HCT116 (cell line): Measurements from ENCODE around the gene SH3PXD2A. TPM values are rescaled to one million over a fixed set of nuclear protein-coding genes. Genes with fewer than 3 reads are reported as not detected.

Source experiments
- ATAC-seq: fragments of 200-7000 bp; cut with Tn5 transposase; 2 replicates; pipeline ENCODE4 v1.9.1; 2020; ENCODE audit warnings: mild to moderate bottlenecking, moderate library complexity
- BruUV-seq: library from RNA; stranded (reverse); fragments of 400-500 nt; replicated peaks from 2 replicates; lab custom pipeline; 2021; lab: Mats Ljungman, UMichigan
- CTCF ChIA-PET: fragments of 300-600 bp; sonication (Branson Sonifier 250); formaldehyde crosslinking; loops from one replicate; lab custom pipeline; 2021; ENCODE audit warnings: antibody characterized with exemption; lab: Charles Lee
- POLR2A ChIA-PET: fragments of 300-600, 350-600 bp; sonication (Branson Sonifier 250); formaldehyde crosslinking; loops from one replicate; lab custom pipeline; 2021; ENCODE audit warnings: antibody characterized with exemption; lab: Charles Lee
- RAD21 ChIA-PET, 2 experiments: fragments of 300-600 bp; sonication (Branson Sonifier 250); formaldehyde crosslinking; loops; one replicate each; lab custom pipeline; 2023; ENCODE audit warnings: low total read pairs in 2 of 2; ENCODE audit not compliant: uncharacterized antibody in 2 of 2, unreplicated experiment in 2 of 2, low non-redundant PET in 1 of 2; lab: Charles Lee
- DNase-seq: peaks from one replicate; pipeline ENCODE4 v3.0.0-alpha.2; 2010; ENCODE audit warnings: low read depth, low spot score
- H2AFZ ChIP-seq: fragments of 200-600 bp; shearing (Covaris generic), sonication (generic); 2 replicates; pipeline ENCODE4 v1.6.1; 2017; ENCODE audit warnings: low read depth, mixed run types, mixed read lengths, antibody characterized with exemption, low read length; ENCODE audit not compliant: poor library complexity, severe bottlenecking
- H3K27ac ChIP-seq: 2 replicates; pipeline ENCODE4 v1.5.1; 2012; ENCODE audit warnings: low read depth, low read length
- H3K27me3 ChIP-seq: fragments of 200-600 bp; sonication (generic); 2 replicates; pipeline ENCODE4 v1.6.1; 2016; ENCODE audit warnings: mixed run types, low read length, mixed read lengths; ENCODE audit not compliant: insufficient read depth
- H3K36me3 ChIP-seq, 2 experiments: fragments of 200-500 bp in 1 of 2; fragments of 200-600 bp in 1 of 2; sonication (Bioruptor generic) in 1 of 2; sonication (generic) in 1 of 2; 2 replicates each; pipeline versions ENCODE4 v1.5.1 to v1.6.1; 2014 to 2016; ENCODE audit warnings: low read length in 2 of 2, inconsistent platforms in 1 of 2, mixed read lengths in 1 of 2, mixed run types in 1 of 2; ENCODE audit not compliant: insufficient read depth in 2 of 2, control insufficient read depth in 1 of 2
- H3K4me1 ChIP-seq, 2 experiments: fragments of 200-600 bp in 1 of 2; sonication (generic) in 1 of 2; 2 replicates each; pipeline versions ENCODE4 v1.5.1 to v1.6.1; 2012 to 2017; ENCODE audit warnings: low read length in 2 of 2, inconsistent platforms in 1 of 2, mild to moderate bottlenecking in 1 of 2, mixed read lengths in 1 of 2, mixed run types in 1 of 2, moderate library complexity in 1 of 2; ENCODE audit not compliant: insufficient read depth in 2 of 2, control insufficient read depth in 1 of 2
- H3K4me2 ChIP-seq: fragments of 200-600 bp; sonication (generic); 2 replicates; pipeline ENCODE4 v1.6.1; 2017; ENCODE audit warnings: mixed run types, low read length, mixed read lengths
- H3K4me3 ChIP-seq, 2 experiments: fragments of 200-600 bp in 1 of 2; sonication (generic) in 1 of 2; replicated peaks in 1 of 2; 2 replicates each; pipeline ENCODE4 v1.5.1; 2011 to 2016; ENCODE audit warnings: low read length in 2 of 2, control low read depth in 1 of 2, low read depth in 1 of 2, mild to moderate bottlenecking in 1 of 2, mixed read lengths in 1 of 2, mixed run types in 1 of 2
- H3K79me2 ChIP-seq: fragments of 200-600 bp; sonication (generic); 2 replicates; pipeline ENCODE4 v1.6.1; 2017; ENCODE audit warnings: mild to moderate bottlenecking, mixed run types, low read length, moderate library complexity, mixed read lengths; ENCODE audit not compliant: insufficient read depth
- H3K9ac ChIP-seq: fragments of 200-600 bp; sonication (generic); 2 replicates; pipeline ENCODE4 v1.6.1; 2016; ENCODE audit warnings: low read length, mixed read lengths
- H3K9me2 ChIP-seq: fragments of 200-600 bp; sonication (generic), shearing (Covaris generic); 2 replicates; pipeline ENCODE4 v1.6.1; 2017; ENCODE audit warnings: mixed run types, mild to moderate bottlenecking, moderate library complexity; ENCODE audit not compliant: insufficient read depth
- H3K9me3 ChIP-seq, 2 experiments: fragments of 200-500 bp in 1 of 2; fragments of 200-600 bp in 1 of 2; sonication (Bioruptor generic) in 1 of 2; sonication (generic) in 1 of 2; 2 replicates each; pipeline ENCODE4 v1.6.1; 2014 to 2017; ENCODE audit warnings: low read length in 2 of 2, mixed read lengths in 2 of 2, inconsistent platforms in 1 of 2, low read depth in 1 of 2, mild to moderate bottlenecking in 1 of 2, mixed run types in 1 of 2, moderate library complexity in 1 of 2; ENCODE audit not compliant: control insufficient read depth in 1 of 2, insufficient read depth in 1 of 2
- H4K20me1 ChIP-seq: fragments of 200-600 bp; sonication (generic), shearing (Covaris generic); 2 replicates; pipeline ENCODE4 v1.6.1; 2017; ENCODE audit warnings: mixed run types, mild to moderate bottlenecking, moderate library complexity; ENCODE audit not compliant: insufficient read depth
- ATF3 ChIP-seq: IDR thresholded peaks from 2 replicates; pipeline ENCODE4 v1.6.1; 2012
- CBX3 ChIP-seq: IDR thresholded peaks from 2 replicates; pipeline ENCODE4 v1.6.1; 2012; ENCODE audit warnings: low read depth
- CEBPB ChIP-seq: IDR thresholded peaks from 2 replicates; pipeline ENCODE4 v1.6.1; 2012; ENCODE audit warnings: low read depth
- EGR1 ChIP-seq: IDR thresholded peaks from 2 replicates; pipeline ENCODE4 v1.6.1; 2012; ENCODE audit warnings: low read depth
- EZH2 ChIP-seq: fragments of 200-600 bp; sonication (generic); IDR thresholded peaks from 2 replicates; pipeline ENCODE4 v1.6.1; 2017; ENCODE audit warnings: antibody characterized with exemption, mixed run types
- EZH2phosphoT487 ChIP-seq: fragments of 200-600 bp; IDR thresholded peaks from 2 replicates; pipeline ENCODE4 v1.6.1; 2018; ENCODE audit warnings: antibody characterized with exemption, borderline replicate concordance
- JUND ChIP-seq: IDR thresholded peaks from 2 replicates; pipeline ENCODE4 v1.6.1; 2012
- MAX ChIP-seq: IDR thresholded peaks from 2 replicates; pipeline ENCODE4 v1.6.1; 2012
- POLR2A ChIP-seq: IDR thresholded peaks from 2 replicates; pipeline ENCODE4 v1.7.0; 2011; ENCODE audit warnings: borderline replicate concordance; ENCODE audit not compliant: insufficient read depth, insufficient read length; ENCODE audit errors: extremely low read depth
- POLR2AphosphoS5 ChIP-seq: IDR thresholded peaks from 2 replicates; pipeline ENCODE4 v1.6.1; 2011; ENCODE audit warnings: mild to moderate bottlenecking, low read depth, low read length, moderate library complexity
- RAD21 ChIP-seq: IDR thresholded peaks from 2 replicates; pipeline ENCODE4 v1.6.1; 2012; ENCODE audit warnings: low read depth, mild to moderate bottlenecking
- REST ChIP-seq: IDR thresholded peaks from 2 replicates; pipeline ENCODE4 v1.6.1; 2012; ENCODE audit warnings: low read depth
- SP1 ChIP-seq: IDR thresholded peaks from 2 replicates; pipeline ENCODE4 v1.6.1; 2012; ENCODE audit warnings: low read depth
- SRF ChIP-seq: IDR thresholded peaks from 2 replicates; pipeline ENCODE4 v1.6.1; 2012; ENCODE audit warnings: low read depth
- ZFX ChIP-seq: fragments of 450-650 bp; IDR thresholded peaks from 2 replicates; pipeline ENCODE4 v1.6.1; 2017
- ZNF274 ChIP-seq: fragments of 200-500 bp; sonication (Bioruptor generic); IDR thresholded peaks from 2 replicates; pipeline ENCODE4 v1.6.1; 2014; ENCODE audit warnings: mild to moderate bottlenecking, low read depth, low read length, inconsistent platforms
- intact Hi-C: fragments of 100-400 bp; cut with micrococcal nuclease; formaldehyde crosslinking; loops from 2 replicates; pipeline ENCODE4 v1.10.0; 2022
- total RNA-seq: library from RNA; stranded (reverse); gene quantifications from one replicate; pipeline ENCODE4 v1.2.1, GENCODE V29; 2021; ENCODE audit not compliant: unreplicated experiment
- TF ChIP-seq, protein P1 (sequence below): IDR thresholded peaks from 2 replicates; pipeline ENCODE4 v1.6.1; 2011; ENCODE audit warnings: mild to moderate bottlenecking, low read length, moderate library complexity; ENCODE audit not compliant: insufficient replicate concordance; ENCODE audit errors: extremely low read depth

The SH3PXD2A gene
- total RNA-seq, 1 experiment from 2014 or later: 8.7 TPM

- no peaks in the 10 kb centered on the region for H4K20me1 ChIP-seq
Measured at GRCh38 chr10:103736044-103736443, 119.3 kb downstream of the SH3PXD2A start.

DNA sequence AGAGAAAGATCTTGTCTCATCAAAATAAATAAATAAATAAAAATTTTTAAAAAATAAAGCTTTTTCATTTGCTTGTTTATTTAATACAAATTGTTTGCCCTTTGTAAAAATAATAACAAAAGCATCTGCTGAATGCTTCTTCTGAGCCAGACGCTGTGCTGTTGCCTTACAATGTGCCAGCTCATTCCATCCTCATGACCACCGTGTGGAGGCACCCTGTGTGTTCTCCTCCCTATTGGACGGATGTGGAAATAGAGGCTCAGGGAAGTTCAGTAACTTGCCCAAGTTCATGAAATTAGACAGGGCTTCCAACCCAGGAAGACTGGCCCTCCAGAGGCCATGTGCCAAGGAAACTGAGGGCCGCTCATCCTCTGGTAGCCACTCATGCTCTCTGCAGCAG lies 120.6 kb downstream of the SH3PXD2A start:
- Histone ChIP-seq H3K79me2 (no peaks in the 10 kb centered on the region), H4K20me1 (no peaks in the 10 kb centered on the region)
- CTCF ChIA-PET: no interaction called here
- TF ChIP-seq ZFX: no peak
- TF ChIP-seq SRF: no peak
- TF ChIP-seq CBX3: no peak
- no peak for TF ChIP-seq MAX
- TF ChIP-seq ZNF274: no peak
- TF ChIP-seq POLR2AphosphoS5: no peak
- no peak for TF ChIP-seq REST
- no peak for TF ChIP-seq EZH2
- TF ChIP-seq, protein P1, sequence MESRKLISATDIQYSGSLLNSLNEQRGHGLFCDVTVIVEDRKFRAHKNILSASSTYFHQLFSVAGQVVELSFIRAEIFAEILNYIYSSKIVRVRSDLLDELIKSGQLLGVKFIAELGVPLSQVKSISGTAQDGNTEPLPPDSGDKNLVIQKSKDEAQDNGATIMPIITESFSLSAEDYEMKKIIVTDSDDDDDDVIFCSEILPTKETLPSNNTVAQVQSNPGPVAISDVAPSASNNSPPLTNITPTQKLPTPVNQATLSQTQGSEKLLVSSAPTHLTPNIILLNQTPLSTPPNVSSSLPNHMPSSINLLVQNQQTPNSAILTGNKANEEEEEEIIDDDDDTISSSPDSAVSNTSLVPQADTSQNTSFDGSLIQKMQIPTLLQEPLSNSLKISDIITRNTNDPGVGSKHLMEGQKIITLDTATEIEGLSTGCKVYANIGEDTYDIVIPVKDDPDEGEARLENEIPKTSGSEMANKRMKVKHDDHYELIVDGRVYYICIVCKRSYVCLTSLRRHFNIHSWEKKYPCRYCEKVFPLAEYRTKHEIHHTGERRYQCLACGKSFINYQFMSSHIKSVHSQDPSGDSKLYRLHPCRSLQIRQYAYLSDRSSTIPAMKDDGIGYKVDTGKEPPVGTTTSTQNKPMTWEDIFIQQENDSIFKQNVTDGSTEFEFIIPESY: no peak
- no peak for TF ChIP-seq EGR1

More at GRCh38 chr10:103736044-103736443, 119.3 kb downstream of the SH3PXD2A start:
- CTCF ChIA-PET: no interaction called here
- Histone ChIP-seq H3K27me3 (no peaks in the 10 kb centered on the region), H3K9ac (no peak overlapping the region), H3K9me3 (no peaks in the 10 kb centered on the region), H2AFZ (no peak overlapping the region), H3K36me3 (no peaks in the 10 kb centered on the region), H3K9me2 (no peaks in the 10 kb centered on the region), H3K4me2 (no peak overlapping the region), H3K79me2 (no peaks in the 10 kb centered on the region), H3K27ac (no peak overlapping the region), H3K4me3 (no peak overlapping the region), H3K4me1 (peaks cover 6 to 34% of the 10 kb centered on the region in 2 experiments; a peak in 3 of 4 replicates)
- ATAC-seq (no peak), DNase-seq (no peak)
- intact Hi-C loops: no loop called here
- RAD21 ChIA-PET: no interaction called here
- no TSS peak for BruUV-seq
- TF ChIP-seq CEBPB: no peak
- TF ChIP-seq EZH2phosphoT487: no peak
- no peak for TF ChIP-seq SP1
- no peak for TF ChIP-seq ATF3
- TF ChIP-seq POLR2AphosphoS5: no peak
- no peak for TF ChIP-seq RAD21
- TF ChIP-seq POLR2A: no peak
- TF ChIP-seq MAX: no peak
- TF ChIP-seq JUND: no peak
- POLR2A ChIA-PET: no interaction called here

More for the DNA sequence above, 120.6 kb downstream of the SH3PXD2A start:
- H3K27ac ChIP-seq: no peak overlapping the region
- H3K4me3 ChIP-seq: no peak overlapping the region
- no peak overlapping the region for H3K4me2 ChIP-seq
- intact Hi-C loops: no loop called here
- DNase-seq (no peak), ATAC-seq (no peak)
- no peaks in the 10 kb centered on the region for H3K27me3 ChIP-seq
- H2AFZ ChIP-seq: no peak overlapping the region
- H3K9me2 ChIP-seq: no peaks in the 10 kb centered on the region
- no peaks in the 10 kb centered on the region for H3K9me3 ChIP-seq
- RAD21 ChIA-PET: no interaction called here
- peaks cover 6 to 27% of the 10 kb centered on the region in 2 experiments; a peak in 3 of 4 replicates for H3K4me1 ChIP-seq
- BruUV-seq: no TSS peak
- H3K9ac ChIP-seq: no peak overlapping the region
- POLR2A ChIA-PET: no interaction called here
- no peaks in the 10 kb centered on the region for H3K36me3 ChIP-seq
